Astrocyte (in vitro differentiated cells and primary cell): ENCODE results near the gene RAB27B. TPM values are rescaled to one million over a fixed set of nuclear protein-coding genes. Genes with fewer than 3 reads are reported as not detected.

Experiments used
- DNase-seq: peaks from one replicate; pipeline ENCODE4 v3.0.0-alpha.2; 2010; ENCODE audit warnings: low read depth
- FAIRE-seq: peaks from 2 replicates; lab custom pipeline; 2011; peaks lifted over from hg19 to GRCh38; lab: Jason Lieb, UNC
- H2AFZ ChIP-seq: 2 replicates; pipeline ENCODE4 v1.6.0; 2012; ENCODE audit warnings: low read depth, low read length, inconsistent platforms
- H3K27ac ChIP-seq: 2 replicates; pipeline ENCODE4 v1.5.1; 2011; ENCODE audit warnings: low read depth, low read length, inconsistent platforms
- H3K27me3 ChIP-seq: 2 replicates; pipeline ENCODE4 v1.6.0; 2011; ENCODE audit warnings: low read length, inconsistent platforms; ENCODE audit not compliant: insufficient read depth
- H3K36me3 ChIP-seq: 2 replicates; pipeline ENCODE4 v1.5.1; 2011; ENCODE audit warnings: low read length, inconsistent platforms; ENCODE audit not compliant: insufficient read depth
- H3K4me1 ChIP-seq: 2 replicates; pipeline ENCODE4 v1.5.1; 2011; ENCODE audit warnings: low read length, inconsistent platforms; ENCODE audit not compliant: insufficient read depth
- H3K4me2 ChIP-seq: 2 replicates; pipeline ENCODE4 v1.6.0; 2012; ENCODE audit warnings: low read length, inconsistent platforms
- H3K4me3 ChIP-seq: 2 replicates; pipeline ENCODE4 v1.5.1; 2011; ENCODE audit warnings: low read depth, mild to moderate bottlenecking, low read length, inconsistent platforms; ENCODE audit not compliant: insufficient read depth
- H3K79me2 ChIP-seq: 2 replicates; pipeline ENCODE4 v1.6.0; 2012; ENCODE audit warnings: mild to moderate bottlenecking, low read length, inconsistent platforms; ENCODE audit not compliant: insufficient read depth
- H3K9ac ChIP-seq: 2 replicates; pipeline ENCODE4 v1.6.0; 2012; ENCODE audit warnings: mild to moderate bottlenecking, low read length, inconsistent platforms
- H3K9me3 ChIP-seq: 2 replicates; pipeline ENCODE4 v1.5.1; 2012; ENCODE audit warnings: low read depth, mild to moderate bottlenecking, low read length, inconsistent platforms; ENCODE audit not compliant: insufficient read depth
- H4K20me1 ChIP-seq: 2 replicates; pipeline ENCODE4 v1.6.0; 2012; ENCODE audit warnings: low read length, inconsistent platforms; ENCODE audit not compliant: insufficient read depth
- H3K27ac Mint-ChIP-seq: one replicate; pipeline ENCODE4 v1.8.0; 2021; ENCODE audit warnings: mild to moderate bottlenecking, mixed read lengths; ENCODE audit not compliant: unreplicated experiment
- H3K27me3 Mint-ChIP-seq: one replicate; pipeline ENCODE4 v1.8.0; 2021; ENCODE audit warnings: low read depth, mixed read lengths; ENCODE audit not compliant: unreplicated experiment
- H3K36me3 Mint-ChIP-seq: one replicate; pipeline ENCODE4 v1.8.0; 2021; ENCODE audit warnings: low read depth, mixed read lengths; ENCODE audit not compliant: unreplicated experiment
- H3K4me1 Mint-ChIP-seq: one replicate; pipeline ENCODE4 v1.8.0; 2021; ENCODE audit warnings: low read depth, mixed read lengths; ENCODE audit not compliant: unreplicated experiment
- H3K4me3 Mint-ChIP-seq: one replicate; pipeline ENCODE4 v1.8.0; 2021; ENCODE audit warnings: mild to moderate bottlenecking, moderate library complexity, mixed read lengths; ENCODE audit not compliant: unreplicated experiment
- H3K9me3 Mint-ChIP-seq: one replicate; pipeline ENCODE4 v1.8.0; 2021; ENCODE audit warnings: mild to moderate bottlenecking, mixed read lengths; ENCODE audit not compliant: unreplicated experiment
- EZH2 ChIP-seq: IDR thresholded peaks from 2 replicates; pipeline ENCODE4 v1.6.1; 2012; ENCODE audit warnings: mild to moderate bottlenecking, low read length, inconsistent platforms; ENCODE audit not compliant: insufficient read depth
- total RNA-seq: library from RNA; stranded (reverse); gene quantifications from 2 replicates; pipeline ENCODE4 v1.2.1, GENCODE V29; 2021
- TF ChIP-seq, protein P1 (sequence below): IDR thresholded peaks from 2 replicates; pipeline ENCODE4 v1.5.1; 2011; ENCODE audit warnings: low read depth, mild to moderate bottlenecking, inconsistent platforms, low read length, moderate library complexity; ENCODE audit not compliant: insufficient read depth

RAB27B gene
- total RNA-seq, 1 donor from 2014 or later: 0.91 TPM

DNA sequence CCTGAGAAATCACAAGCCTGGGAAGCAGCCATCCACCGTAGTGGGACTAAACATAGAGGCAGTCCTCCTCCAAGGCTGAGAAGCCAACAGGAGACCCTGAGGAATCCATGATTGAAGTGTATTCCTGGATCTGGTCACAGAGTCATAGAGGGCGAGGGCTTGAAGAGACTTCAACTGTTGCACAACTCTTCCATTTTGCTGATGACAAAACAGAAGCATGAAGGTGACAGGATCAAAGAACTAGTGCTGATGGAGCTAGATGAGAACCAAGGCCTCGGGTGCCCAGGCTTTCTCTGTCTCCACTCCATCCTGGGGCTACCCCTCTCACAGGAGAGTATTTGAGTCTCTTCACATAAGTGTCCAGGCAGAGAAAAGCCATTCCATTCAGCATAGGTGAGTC, 30.1 kb upstream of the RAB27B start:
- TF ChIP-seq, protein P1, sequence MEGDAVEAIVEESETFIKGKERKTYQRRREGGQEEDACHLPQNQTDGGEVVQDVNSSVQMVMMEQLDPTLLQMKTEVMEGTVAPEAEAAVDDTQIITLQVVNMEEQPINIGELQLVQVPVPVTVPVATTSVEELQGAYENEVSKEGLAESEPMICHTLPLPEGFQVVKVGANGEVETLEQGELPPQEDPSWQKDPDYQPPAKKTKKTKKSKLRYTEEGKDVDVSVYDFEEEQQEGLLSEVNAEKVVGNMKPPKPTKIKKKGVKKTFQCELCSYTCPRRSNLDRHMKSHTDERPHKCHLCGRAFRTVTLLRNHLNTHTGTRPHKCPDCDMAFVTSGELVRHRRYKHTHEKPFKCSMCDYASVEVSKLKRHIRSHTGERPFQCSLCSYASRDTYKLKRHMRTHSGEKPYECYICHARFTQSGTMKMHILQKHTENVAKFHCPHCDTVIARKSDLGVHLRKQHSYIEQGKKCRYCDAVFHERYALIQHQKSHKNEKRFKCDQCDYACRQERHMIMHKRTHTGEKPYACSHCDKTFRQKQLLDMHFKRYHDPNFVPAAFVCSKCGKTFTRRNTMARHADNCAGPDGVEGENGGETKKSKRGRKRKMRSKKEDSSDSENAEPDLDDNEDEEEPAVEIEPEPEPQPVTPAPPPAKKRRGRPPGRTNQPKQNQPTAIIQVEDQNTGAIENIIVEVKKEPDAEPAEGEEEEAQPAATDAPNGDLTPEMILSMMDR: no peak
- no peak for TF ChIP-seq EZH2
- H3K4me3 ChIP-seq: no peak overlapping the region
- H2AFZ ChIP-seq: peak overlapping the region; percentile 32
- FAIRE-seq (no peak), DNase-seq (no peak)
- no peaks in the 10 kb centered on the region for H3K9me3 Mint-ChIP-seq
- no peak overlapping the region for H3K9ac ChIP-seq
- no peaks in the 10 kb centered on the region for H3K9me3 ChIP-seq
- H3K27ac Mint-ChIP-seq: no peak overlapping the region
- no peaks in the 10 kb centered on the region for H3K4me1 ChIP-seq
- no peaks in the 10 kb centered on the region for H3K36me3 ChIP-seq
- H4K20me1 ChIP-seq: no peaks in the 10 kb centered on the region
- H3K4me3 Mint-ChIP-seq: no peak overlapping the region
- H3K79me2 ChIP-seq: no peaks in the 10 kb centered on the region
- H3K27ac ChIP-seq: no peak overlapping the region
- no peaks in the 10 kb centered on the region for H3K27me3 Mint-ChIP-seq
- no peaks in the 10 kb centered on the region for H3K36me3 Mint-ChIP-seq
- no peak overlapping the region for H3K4me2 ChIP-seq
- H3K4me1 Mint-ChIP-seq: peaks cover 5% of the 10 kb centered on the region
- H3K27me3 ChIP-seq: no peaks in the 10 kb centered on the region

DNA sequence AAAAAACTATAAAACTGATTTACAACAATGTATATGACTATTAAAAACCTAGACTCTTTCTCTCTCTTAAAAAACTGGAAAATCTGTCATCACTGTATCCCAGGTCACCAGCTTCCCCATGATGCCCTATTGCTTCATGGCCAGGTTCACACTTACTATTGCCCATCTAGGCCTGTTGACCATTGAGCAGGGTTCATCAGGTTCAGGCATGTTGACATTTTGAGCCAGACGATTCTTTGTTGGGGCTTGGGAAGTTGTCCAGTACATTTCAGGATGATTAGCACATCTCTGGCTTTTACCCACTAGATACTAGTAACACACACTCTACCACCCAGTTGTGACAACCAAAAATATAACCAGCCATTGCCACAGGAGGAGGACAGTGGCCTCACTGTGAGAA, 26.9 kb upstream of the RAB27B start:
- Histone ChIP-seq H3K9me3 (no peaks in the 10 kb centered on the region), H3K27ac (no peak overlapping the region), H3K4me2 (no peak overlapping the region), H3K9ac (no peak overlapping the region), H3K4me3 (no peak overlapping the region), H4K20me1 (no peaks in the 10 kb centered on the region), H3K36me3 (no peaks in the 10 kb centered on the region), H3K4me1 (no peaks in the 10 kb centered on the region), H3K27me3 (no peaks in the 10 kb centered on the region), H3K79me2 (no peaks in the 10 kb centered on the region), H2AFZ (no peak overlapping the region)
- peaks cover 2% of the 10 kb centered on the region for H3K27me3 Mint-ChIP-seq
- H3K4me1 Mint-ChIP-seq: peaks cover 4% of the 10 kb centered on the region
- H3K36me3 Mint-ChIP-seq: no peaks in the 10 kb centered on the region
- H3K27ac Mint-ChIP-seq: no peak overlapping the region
- DNase-seq (no peak), FAIRE-seq (no peak)
- no peak overlapping the region for H3K4me3 Mint-ChIP-seq
- no peaks in the 10 kb centered on the region for H3K9me3 Mint-ChIP-seq
- TF ChIP-seq, protein P1: no peak
- no peak for TF ChIP-seq EZH2

DNA sequence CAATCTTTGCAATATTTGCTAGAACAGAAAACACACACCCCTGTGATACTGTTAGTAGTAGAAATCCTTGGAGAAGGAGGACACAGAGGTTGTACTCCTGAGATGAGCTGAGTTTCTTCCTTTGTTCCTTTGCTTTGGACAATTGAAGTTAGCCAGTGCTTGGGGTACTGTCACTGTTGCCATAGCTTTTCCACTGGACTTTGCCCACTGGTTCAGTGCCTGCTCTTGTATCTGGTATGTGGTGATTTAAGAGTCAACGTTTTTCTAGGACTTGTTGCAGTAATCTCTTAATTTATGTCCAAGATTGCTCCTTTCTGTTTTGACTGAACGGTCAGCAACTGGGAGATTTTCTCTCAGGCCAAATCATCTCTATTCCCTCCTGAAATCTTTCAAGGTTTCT, 26.1 kb upstream of the RAB27B start:
- Mint-ChIP-seq H3K4me3 (no peak overlapping the region), H3K4me1 (peaks cover 4% of the 10 kb centered on the region), H3K36me3 (no peaks in the 10 kb centered on the region), H3K27me3 (peaks cover 2% of the 10 kb centered on the region), H3K9me3 (no peaks in the 10 kb centered on the region), H3K27ac (no peak overlapping the region)
- no peaks in the 10 kb centered on the region for H3K9me3 ChIP-seq
- H3K27me3 ChIP-seq: no peaks in the 10 kb centered on the region
- no peak overlapping the region for H3K4me3 ChIP-seq
- no peak overlapping the region for H3K9ac ChIP-seq
- no peaks in the 10 kb centered on the region for H4K20me1 ChIP-seq
- H3K36me3 ChIP-seq: no peaks in the 10 kb centered on the region
- no peak overlapping the region for H3K4me2 ChIP-seq
- H3K4me1 ChIP-seq: no peaks in the 10 kb centered on the region
- DNase-seq (no peak), FAIRE-seq (no peak)
- TF ChIP-seq, protein P1: no peak
- TF ChIP-seq EZH2: no peak
- H2AFZ ChIP-seq: no peak overlapping the region
- no peak overlapping the region for H3K27ac ChIP-seq
- H3K79me2 ChIP-seq: no peaks in the 10 kb centered on the region
